RWPE1 (cell line): ENCODE measurements around the gene SLC25A26.

ENCODE experiments used
- CTCF ChIA-PET: fragments of 350-600 bp; sonication (Branson Sonifier 250); formaldehyde crosslinking; extraction: SDS; loops from one replicate; lab custom pipeline; 2021; lab: Yijun Ruan, JAX
- POLR2A ChIA-PET: fragments of 400-600 bp; formaldehyde crosslinking; extraction: SDS; loops from one replicate; lab custom pipeline; 2020; ENCODE audit warnings: antibody characterized with exemption; ENCODE audit not compliant: low non-redundant PET; lab: Yijun Ruan, JAX
- DNase-seq: peaks from one replicate; pipeline ENCODE4 v3.0.0; 2012; ENCODE audit warnings: low spot score
- H3K27ac ChIP-seq: fragments of 450-650 bp; 2 replicates; pipeline ENCODE4 v1.5.1; 2017
- CTCF ChIP-seq: fragments of 450-650 bp; conservative IDR thresholded peaks from 2 replicates; pipeline ENCODE4 v1.5.1; 2017; ENCODE audit warnings: low read depth, mild to moderate bottlenecking

The SLC25A26 gene

DNA sequence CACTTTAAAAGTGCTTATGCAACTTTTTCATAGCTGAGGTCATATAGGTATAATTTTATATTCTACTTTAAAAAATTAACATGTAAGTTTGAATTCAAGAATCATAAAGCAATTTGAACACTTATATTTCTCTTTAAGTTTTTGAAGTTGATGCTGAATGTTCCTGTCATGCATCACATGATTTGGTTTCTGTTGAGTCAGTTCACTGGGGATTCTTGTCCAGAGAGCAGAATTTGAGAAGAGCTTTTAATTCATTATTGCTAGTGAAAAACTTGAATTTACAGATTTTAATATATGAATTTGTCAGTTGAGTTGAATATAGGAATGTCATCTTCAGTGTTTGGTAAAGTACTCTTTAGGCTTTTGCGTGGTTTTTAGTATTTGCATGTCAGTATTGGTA is 7.9 kb downstream of the SLC25A26 start:
- ChIA-PET POLR2A (no interaction called here), CTCF (interaction anchor here (0.6 to 1.0 kb wide), 2 partner anchors 166 to 1900 kb away, joined by 3 read pairs; no protein-coding TSS in a partner anchor)
- TF ChIP-seq CTCF: no peak
- DNase-seq: no peak
- no peak overlapping the region for H3K27ac ChIP-seq

DNA sequence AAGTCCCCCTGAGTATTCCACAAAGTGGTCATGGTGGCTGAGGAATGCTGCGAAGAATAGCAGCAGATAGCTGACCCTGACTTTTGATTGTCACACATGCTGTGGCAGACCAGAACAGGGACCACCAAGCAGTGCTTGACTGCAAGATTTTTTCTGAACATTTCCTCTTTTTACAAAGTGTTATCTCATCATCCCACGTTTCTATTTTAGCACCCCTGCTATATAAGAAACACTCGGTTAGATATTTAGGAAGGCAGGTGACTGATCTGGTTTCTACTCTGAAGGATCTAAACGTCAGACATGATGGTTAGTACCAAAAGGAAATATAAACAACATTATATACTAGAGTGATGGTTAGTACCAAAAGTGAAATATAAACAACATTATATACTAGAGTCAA is 9.1 kb downstream of the SLC25A26 start:
- no peak for DNase-seq
- POLR2A ChIA-PET: no interaction called here
- TF ChIP-seq CTCF: no peak
- no peak overlapping the region for H3K27ac ChIP-seq
- CTCF ChIA-PET: no interaction called here

DNA sequence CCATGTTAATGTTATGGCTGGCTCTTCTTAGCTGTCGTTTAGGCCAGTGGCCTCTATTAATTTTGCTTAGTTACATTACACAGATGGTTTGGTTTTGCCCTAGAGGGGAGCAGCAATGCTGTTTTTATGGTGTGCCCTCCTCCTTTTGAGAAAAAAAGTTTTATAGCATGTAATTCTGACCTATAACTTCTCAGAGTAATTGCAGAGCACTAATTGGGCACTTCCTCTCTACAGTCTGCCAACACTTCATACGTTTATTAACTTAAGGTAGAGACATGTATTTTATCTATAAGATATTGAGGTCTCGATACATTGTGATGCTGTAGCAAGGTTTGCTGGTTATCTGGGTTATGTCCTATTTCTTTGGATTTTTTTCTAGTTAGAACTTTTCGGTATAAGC is 12.2 kb downstream of the SLC25A26 start:
- H3K27ac ChIP-seq: no peak overlapping the region
- ChIA-PET CTCF (no interaction called here), POLR2A (no interaction called here)
- no peak for TF ChIP-seq CTCF
- no peak for DNase-seq

- DNase-seq: no peak
- H3K27ac ChIP-seq: no peak overlapping the region
- ChIA-PET CTCF (no interaction called here), POLR2A (no interaction called here)
- no peak for TF ChIP-seq CTCF
Observed at GRCh38 chr3:66236281-66236680, 15.5 kb downstream of the SLC25A26 start.

GRCh38 chr3:66237552-66237951 is 16.8 kb downstream of the SLC25A26 start:
- no peak for DNase-seq
- ChIA-PET CTCF (interaction anchor here (0.6 kb wide), 1 partner anchor 17 kb away, joined by 3 read pairs; no protein-coding TSS in a partner anchor), POLR2A (no interaction called here)
- no peak overlapping the region for H3K27ac ChIP-seq
- TF ChIP-seq CTCF: no peak

DNA sequence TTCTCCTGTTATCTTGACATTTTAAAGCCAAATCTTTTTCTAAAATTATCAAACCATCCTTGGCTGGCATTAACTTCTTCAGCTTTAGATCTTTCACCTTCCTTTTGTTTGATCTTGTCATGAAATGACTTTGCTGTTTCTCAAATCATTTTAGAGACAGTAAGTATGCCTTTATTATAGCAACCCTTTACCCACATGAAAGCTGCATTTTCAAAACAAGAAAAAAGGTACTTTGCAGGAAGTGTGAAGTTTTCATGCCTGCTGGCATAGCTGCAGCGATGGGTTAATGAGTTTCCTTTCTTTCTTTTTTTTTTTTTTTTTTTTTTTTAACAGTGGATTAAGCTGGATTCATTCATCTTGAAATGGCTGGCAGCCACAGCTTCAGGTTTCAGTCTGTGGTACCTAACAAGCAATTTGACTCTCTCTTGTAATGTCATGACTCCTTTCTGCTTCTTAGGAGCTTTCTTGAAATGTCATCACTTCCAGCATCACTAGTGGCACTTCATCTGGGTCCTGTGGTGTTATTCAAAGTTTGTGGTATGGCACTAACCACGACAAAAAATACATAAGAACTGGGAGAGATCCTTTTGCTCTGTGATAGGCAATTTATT is 18.8 kb downstream of the SLC25A26 start:
- H3K27ac ChIP-seq: no peak overlapping the region
- ChIA-PET POLR2A (no interaction called here), CTCF (interaction anchor here (1.5 kb wide), 1 partner anchor 14 kb away, joined by 8 read pairs; no protein-coding TSS in a partner anchor)
- no peak for TF ChIP-seq CTCF
- DNase-seq: no peak

- TF ChIP-seq CTCF: no peak
- ChIA-PET POLR2A (no interaction called here), CTCF (no interaction called here)
- no peak overlapping the region for H3K27ac ChIP-seq
- DNase-seq: no peak
Observed at GRCh38 chr3:66241466-66241865, 20.7 kb downstream of the SLC25A26 start.
